GDM1 (cell line): ENCODE results near the gene CFAP100.

Source experiments
- DNase-seq: peaks from one replicate; lab custom pipeline; 2025; lab: John Stamatoyannopoulos, UW

The CFAP100 gene

DNA sequence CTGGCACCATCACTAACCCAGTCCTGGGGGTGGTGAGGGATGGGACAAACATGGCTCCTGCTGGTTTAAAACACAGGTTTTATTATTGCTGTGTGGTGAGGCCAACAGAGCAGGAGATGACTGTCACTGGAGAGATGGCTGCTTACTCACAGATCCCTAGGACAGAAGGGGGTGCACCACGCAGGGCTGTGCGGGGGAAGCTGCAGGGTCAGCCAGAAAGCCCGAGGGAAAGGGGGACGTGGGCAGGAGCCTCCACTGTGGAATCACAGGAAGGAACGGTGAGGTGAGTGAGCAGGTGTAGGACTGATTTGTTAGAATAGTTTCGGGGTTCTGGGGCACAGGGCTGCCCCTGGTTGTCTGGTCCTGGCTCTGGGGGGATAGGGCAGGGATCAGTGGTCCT, 7.5 kb downstream of the CFAP100 start:
- DNase-seq, result no peak

DNA sequence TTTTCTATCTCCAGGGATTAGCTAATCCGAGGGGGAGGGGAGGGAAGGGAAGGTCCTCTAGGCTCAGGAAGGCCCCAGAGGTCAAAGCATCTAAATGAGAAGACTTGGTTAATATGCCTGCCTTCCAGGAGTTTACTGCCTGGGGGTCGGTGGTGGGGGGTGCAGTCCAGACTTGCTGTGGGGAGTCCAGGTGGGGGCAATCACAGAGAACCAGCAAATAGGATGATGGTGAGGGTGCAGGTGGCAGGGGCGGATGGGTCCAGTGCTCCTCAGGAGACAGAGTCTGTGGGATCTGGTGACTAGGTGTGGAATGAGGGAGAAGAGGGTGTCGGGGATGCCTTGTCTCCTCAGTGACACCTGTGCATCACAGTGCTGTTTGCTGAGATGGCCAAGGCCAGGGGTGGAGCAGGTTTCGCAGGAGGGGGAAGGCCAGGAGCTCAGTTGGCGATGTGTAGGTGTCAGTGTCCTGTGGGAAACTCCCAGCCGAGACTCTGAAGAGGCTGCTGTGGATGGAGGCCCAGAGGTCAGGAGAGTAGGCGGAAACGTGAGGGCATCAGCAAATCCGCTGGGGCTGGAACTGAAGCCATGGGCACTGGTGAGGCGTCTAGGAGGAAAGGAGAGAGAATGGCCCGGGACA, 8.1 kb downstream of the CFAP100 start:
- no peak for DNase-seq

DNA sequence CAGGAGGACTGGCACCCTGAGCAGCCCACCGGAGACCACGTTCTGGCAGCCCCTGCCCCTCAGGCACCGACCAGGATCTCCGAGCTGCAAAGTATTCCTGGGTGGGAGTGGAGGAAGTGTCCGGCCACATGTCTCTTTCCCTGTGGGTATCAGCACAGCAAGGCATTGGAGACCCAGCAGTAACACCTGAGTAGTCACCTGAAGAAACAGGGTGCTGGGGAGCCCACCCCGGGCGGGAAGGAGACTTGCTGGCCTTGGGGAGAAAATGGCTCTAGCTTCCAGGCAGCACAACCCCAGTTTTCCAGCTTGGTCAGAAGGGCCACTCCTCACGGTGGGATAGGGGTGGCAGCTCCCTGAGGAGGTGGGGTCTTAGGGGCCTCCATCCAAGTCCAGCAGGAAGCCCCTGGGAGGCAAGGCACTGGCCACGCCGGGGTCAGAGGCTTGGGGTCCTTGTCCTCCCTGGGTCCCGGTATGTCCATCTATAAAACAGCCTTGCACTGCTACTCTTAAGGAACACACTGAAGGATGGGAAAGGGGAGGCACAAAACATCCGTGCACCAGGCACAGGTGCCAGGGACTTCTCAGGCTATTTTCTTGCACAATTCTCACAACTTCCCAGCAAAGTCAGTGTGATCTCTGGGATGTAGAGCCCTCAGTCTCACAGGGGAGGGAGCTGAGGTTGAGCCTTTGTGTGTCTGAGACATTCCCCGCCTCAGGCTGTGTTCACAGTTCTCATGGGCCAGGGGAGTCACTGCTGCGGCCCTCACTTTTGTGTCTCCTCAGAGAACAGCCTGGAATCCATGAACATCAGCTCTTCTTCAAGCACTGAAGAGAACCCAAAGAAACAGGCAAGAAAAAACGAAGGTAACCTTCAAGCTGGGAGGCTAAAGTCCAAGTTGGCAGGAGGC, 11.9 kb downstream of the CFAP100 start:
- no peak for DNase-seq

- DNase-seq, result no peak
Observed at GRCh38 chr3:126407412-126408044, 12.8 kb downstream of the CFAP100 start.

- no peak for DNase-seq
Observed at GRCh38 chr3:126408099-126408498, 13.4 kb downstream of the CFAP100 start.

GRCh38 chr3:126412841-126413692, 18.4 kb downstream of the CFAP100 start:
- no peak for DNase-seq

GRCh38 chr3:126413693-126414080, 19.0 kb downstream of the CFAP100 start:
- DNase-seq, result no peak

GRCh38 chr3:126414406-126414805, 19.7 kb downstream of the CFAP100 start:
- no peak for DNase-seq

DNA sequence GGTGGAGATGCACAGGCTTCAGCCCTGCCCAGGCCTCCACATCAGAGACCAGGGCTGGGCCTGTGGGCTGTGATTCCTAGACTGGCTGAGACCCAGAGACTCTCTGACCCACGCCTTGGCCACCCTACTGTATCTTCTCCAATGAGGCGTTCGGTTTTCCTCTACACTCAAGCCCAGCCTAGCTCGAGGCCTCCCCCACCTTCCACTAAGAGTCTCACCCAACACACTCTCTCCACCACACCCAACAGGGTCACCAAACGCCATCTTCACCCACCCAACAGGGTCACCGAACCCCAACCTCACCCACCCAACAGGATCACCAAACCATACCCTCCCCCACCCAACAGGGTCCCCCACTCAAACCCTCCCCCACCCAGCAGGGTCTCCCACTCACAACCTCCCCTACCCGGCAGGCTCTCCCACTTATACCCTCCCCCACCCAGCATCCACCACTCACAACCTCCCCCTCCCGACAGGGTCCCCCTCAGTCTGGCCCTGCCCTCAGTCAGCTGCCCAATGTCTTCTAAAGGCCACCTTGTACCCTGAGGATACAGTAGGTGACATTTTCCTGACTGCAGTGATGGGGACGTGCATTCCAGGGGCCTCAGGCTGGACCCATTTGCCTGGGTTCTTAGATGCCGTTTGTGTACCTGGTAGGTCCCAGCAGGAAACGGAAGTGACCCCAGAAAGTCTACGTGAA, 20.4 kb downstream of the CFAP100 start:
- DNase-seq, result no peak

- DNase-seq, result no peak
Observed at GRCh38 chr3:126415661-126416591, 21.2 kb downstream of the CFAP100 start.

GRCh38 chr3:126416943-126417342, 22.2 kb downstream of the CFAP100 start:
- DNase-seq, result no peak

GRCh38 chr3:126417515-126417914, 22.8 kb downstream of the CFAP100 start:
- DNase-seq, result no peak

DNA sequence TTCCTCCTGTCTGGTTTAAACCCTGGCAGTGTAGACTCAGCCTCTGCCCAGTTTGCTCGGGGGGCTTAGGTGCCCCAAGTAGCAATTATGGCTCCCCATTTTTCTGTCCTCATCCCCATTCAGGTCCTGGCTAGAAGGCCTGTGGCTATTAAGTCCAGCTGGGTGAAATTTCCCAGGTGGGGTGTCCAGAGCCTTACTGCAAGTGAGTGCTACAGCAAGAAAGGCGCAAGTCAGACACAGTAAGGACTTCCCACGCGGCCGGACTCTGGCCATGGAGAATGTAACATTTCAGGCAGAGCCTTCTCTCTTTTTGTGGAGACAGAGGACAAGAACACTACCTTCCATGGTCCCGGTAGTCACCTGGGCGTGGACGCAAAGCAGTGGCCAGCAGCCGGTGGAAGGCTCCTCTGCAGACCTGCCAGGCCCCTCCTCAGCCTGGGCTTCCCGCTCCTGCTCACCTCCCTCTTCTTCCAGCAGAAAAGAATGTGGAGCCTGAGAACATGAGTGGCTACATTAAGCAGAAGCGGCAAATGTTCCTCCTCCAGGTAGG, 23.3 kb downstream of the CFAP100 start:
- no peak for DNase-seq

GRCh38 chr3:126418661-126419131, 24.0 kb downstream of the CFAP100 start:
- DNase-seq, result no peak

DNA sequence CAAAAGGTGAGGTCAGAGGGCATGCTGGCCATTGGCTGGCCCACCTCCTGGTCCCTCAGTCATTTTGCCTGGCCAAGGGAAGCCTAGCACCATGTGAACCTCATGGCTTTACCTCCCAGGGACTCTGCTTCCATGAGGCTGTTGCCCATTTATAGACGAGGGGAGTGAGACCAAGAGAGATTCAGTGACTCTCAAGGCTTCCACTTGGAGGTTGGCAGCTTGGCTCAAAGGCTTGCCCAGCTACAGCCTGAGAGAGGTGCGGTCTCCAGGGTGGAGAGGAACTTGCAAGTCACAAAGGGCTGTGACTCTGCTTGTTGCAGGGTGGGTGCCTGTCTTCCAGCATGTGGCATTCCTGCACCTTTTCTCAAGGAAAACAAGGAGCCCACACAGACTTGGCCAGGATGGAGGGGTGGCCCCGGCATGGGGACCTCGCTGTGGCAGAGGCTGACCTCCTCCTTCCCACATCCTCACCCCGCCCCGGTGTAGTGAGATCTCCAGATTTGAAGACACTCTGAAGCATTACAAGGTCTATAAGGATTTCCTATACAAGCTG, 24.5 kb downstream of the CFAP100 start:
- no peak for DNase-seq

GRCh38 chr3:126419886-126420786, 25.4 kb downstream of the CFAP100 start:
- DNase-seq, result no peak

- no peak for DNase-seq
Observed at GRCh38 chr3:126421573-126422119, 26.9 kb downstream of the CFAP100 start.

- DNase-seq, result no peak
Observed at GRCh38 chr3:126422121-126422520, 27.4 kb downstream of the CFAP100 start.
